ENCODE measurements around the gene PRDM1. TPM values are rescaled to one million over a fixed set of nuclear protein-coding genes. Genes with fewer than 3 reads are reported as not detected.

Gene PRDM1
- total RNA-seq, 2 donors from 2014 or later: 1.8 to 1.9 TPM

DNA sequence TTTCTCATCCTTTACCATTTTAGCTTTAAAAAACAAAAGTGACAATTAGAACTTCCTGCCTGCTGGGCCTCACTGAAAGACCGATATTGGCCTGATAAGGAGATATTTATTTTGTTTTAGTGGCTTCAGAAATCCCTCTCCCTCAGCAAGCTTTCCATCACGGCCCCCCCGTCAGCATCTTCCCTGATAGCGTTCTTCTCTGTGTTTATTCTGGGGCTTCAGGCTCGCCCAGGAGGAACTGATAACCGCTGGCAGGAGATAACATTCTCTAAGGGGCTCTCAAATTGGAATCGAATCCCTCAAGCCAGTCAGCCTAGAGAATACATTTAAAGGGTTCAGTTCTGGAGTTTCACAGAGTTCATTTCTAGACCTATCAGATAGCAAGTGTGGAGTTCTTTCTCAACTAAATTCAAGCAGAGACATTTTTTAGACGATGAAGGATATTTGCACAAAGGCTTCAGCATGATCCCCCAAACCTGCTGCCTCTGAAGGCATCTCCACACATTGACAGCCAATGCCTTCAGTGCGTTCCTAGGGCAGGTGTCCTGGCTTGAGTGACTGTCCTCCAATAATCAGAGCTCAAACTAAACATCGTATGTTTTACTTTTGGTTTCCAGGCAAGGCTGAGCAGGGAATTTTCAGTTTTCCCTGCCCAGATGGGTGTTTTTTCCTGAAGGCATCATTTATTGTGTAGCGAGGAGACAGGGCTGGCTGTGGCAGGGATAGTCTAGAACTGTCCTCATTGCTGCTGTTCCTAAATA, 17.0 kb downstream of the PRDM1 start:
- peaks cover 0 to 5% of the 10 kb centered on the region in 2 donors for H3K27me3 ChIP-seq
- no peaks in the 10 kb centered on the region for H3K9me3 ChIP-seq
- H3K4me3 ChIP-seq: peak overlapping the region in 1 of 2 donors; percentile 27
- peak overlapping the region in 1 of 2 donors; percentile 32 for H3K27ac ChIP-seq
- no peaks in the 10 kb centered on the region for H3K36me3 ChIP-seq
- peaks cover 0 to 10% of the 10 kb centered on the region in 2 donors for H3K4me1 ChIP-seq
- no peak for DNase-seq (ENCODE audit: low spot score)
- TF ChIP-seq, protein P1, sequence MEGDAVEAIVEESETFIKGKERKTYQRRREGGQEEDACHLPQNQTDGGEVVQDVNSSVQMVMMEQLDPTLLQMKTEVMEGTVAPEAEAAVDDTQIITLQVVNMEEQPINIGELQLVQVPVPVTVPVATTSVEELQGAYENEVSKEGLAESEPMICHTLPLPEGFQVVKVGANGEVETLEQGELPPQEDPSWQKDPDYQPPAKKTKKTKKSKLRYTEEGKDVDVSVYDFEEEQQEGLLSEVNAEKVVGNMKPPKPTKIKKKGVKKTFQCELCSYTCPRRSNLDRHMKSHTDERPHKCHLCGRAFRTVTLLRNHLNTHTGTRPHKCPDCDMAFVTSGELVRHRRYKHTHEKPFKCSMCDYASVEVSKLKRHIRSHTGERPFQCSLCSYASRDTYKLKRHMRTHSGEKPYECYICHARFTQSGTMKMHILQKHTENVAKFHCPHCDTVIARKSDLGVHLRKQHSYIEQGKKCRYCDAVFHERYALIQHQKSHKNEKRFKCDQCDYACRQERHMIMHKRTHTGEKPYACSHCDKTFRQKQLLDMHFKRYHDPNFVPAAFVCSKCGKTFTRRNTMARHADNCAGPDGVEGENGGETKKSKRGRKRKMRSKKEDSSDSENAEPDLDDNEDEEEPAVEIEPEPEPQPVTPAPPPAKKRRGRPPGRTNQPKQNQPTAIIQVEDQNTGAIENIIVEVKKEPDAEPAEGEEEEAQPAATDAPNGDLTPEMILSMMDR (IDR thresholded peaks at IDR 0.05): no peak

- no peak for DNase-seq (ENCODE audit: low spot score)
- Histone ChIP-seq H3K4me3 (peak overlapping the region in 1 of 2 donors; percentile 27), H3K9me3 (no peaks in the 10 kb centered on the region), H3K36me3 (no peaks in the 10 kb centered on the region), H3K4me1 (peaks cover 0 to 10% of the 10 kb centered on the region in 2 donors), H3K27ac (peak overlapping the region in 1 of 2 donors; percentile 32), H3K27me3 (peaks cover 0 to 5% of the 10 kb centered on the region in 2 donors)
- TF ChIP-seq, protein P1 (IDR thresholded peaks at IDR 0.05): no peak
These were observed 17.6 kb downstream of the PRDM1 start for GRCh38 chr6:106103728-106104109.

GRCh38 chr6:106104476-106104875, 18.3 kb downstream of the PRDM1 start:
- TF ChIP-seq, protein P1 (IDR thresholded peaks at IDR 0.05): no peak
- peaks cover 0 to under 1% of the 10 kb centered on the region in 2 donors for H3K27me3 ChIP-seq
- peaks cover 0 to 10% of the 10 kb centered on the region in 2 donors for H3K4me1 ChIP-seq
- no peaks in the 10 kb centered on the region for H3K9me3 ChIP-seq
- H3K36me3 ChIP-seq: no peaks in the 10 kb centered on the region
- no peak for DNase-seq (ENCODE audit: low spot score)
- H3K4me3 ChIP-seq: no peak overlapping the region
- H3K27ac ChIP-seq: no peak overlapping the region

DNA sequence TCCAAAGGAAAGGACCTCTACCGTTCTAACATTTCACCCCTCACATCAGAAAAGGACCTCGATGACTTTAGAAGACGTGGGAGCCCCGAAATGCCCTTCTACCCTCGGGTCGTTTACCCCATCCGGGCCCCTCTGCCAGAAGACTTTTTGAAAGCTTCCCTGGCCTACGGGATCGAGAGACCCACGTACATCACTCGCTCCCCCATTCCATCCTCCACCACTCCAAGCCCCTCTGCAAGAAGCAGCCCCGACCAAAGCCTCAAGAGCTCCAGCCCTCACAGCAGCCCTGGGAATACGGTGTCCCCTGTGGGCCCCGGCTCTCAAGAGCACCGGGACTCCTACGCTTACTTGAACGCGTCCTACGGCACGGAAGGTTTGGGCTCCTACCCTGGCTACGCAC, 18.8 kb downstream of the PRDM1 start:
- no peaks in the 10 kb centered on the region for H3K27me3 ChIP-seq
- no peaks in the 10 kb centered on the region for H3K9me3 ChIP-seq
- no peak overlapping the region for H3K4me3 ChIP-seq
- TF ChIP-seq, protein P1 (IDR thresholded peaks at IDR 0.05): no peak
- peaks cover 0 to 10% of the 10 kb centered on the region in 2 donors for H3K4me1 ChIP-seq
- H3K27ac ChIP-seq: no peak overlapping the region
- no peak for DNase-seq (ENCODE audit: low spot score)
- no peaks in the 10 kb centered on the region for H3K36me3 ChIP-seq

GRCh38 chr6:106105493-106105892, 19.4 kb downstream of the PRDM1 start:
- Histone ChIP-seq H3K27ac (no peak overlapping the region), H3K4me1 (peaks cover 0 to 10% of the 10 kb centered on the region in 2 donors), H3K27me3 (no peaks in the 10 kb centered on the region), H3K9me3 (no peaks in the 10 kb centered on the region), H3K36me3 (no peaks in the 10 kb centered on the region), H3K4me3 (no peak overlapping the region)
- DNase-seq (ENCODE audit: low spot score): no peak
- TF ChIP-seq, protein P1 (IDR thresholded peaks at IDR 0.05): no peak

Measured in right atrium auricular region (tissue), 2 donors.